Breast epithelium (tissue), 4 donors: ENCODE results near the gene TRANK1. TPM values are rescaled to one million over a fixed set of nuclear protein-coding genes. Genes with fewer than 3 reads are reported as not detected.

Experiments
- DNase-seq, 2 donors: peaks; one replicate each; pipeline ENCODE4 v3.0.0-alpha.2; 2019; ENCODE audit warnings: low spot score in 2 of 2
- H3K27ac ChIP-seq, 2 donors: fragments of 200-600 bp; sonication (generic) in 1 of 2; one replicate each; pipeline ENCODE4 v1.5.1; 2016 to 2019; ENCODE audit warnings: mild to moderate bottlenecking in 1 of 2
- H3K27me3 ChIP-seq, 2 donors: fragments of 200-600 bp; sonication (generic) in 1 of 2; one replicate each; pipeline versions ENCODE4 v1.5.1 to v1.6.0; 2017 to 2019; ENCODE audit warnings: control low read depth in 1 of 2, mild to moderate bottlenecking in 1 of 2
- H3K36me3 ChIP-seq: fragments of 200-600 bp; one replicate; pipeline ENCODE4 v1.5.1; 2019
- H3K4me1 ChIP-seq, 2 donors: fragments of 200-600 bp; sonication (generic); one replicate each; pipeline ENCODE4 v1.5.1; 2016 to 2019; ENCODE audit warnings: control low read depth in 1 of 2
- H3K4me3 ChIP-seq, 3 donors: fragments of 200-600 bp; sonication (generic); 1 replicate in 2 of 3; 2 replicates in 1 of 3; pipeline ENCODE4 v1.5.1; 2016 to 2019; ENCODE audit warnings: mild to moderate bottlenecking in 3 of 3, moderate library complexity in 2 of 3
- H3K9me3 ChIP-seq, 2 donors: fragments of 200-600 bp; sonication (generic) in 1 of 2; one replicate each; pipeline ENCODE4 v1.5.1; 2016 to 2019; ENCODE audit warnings: control low read depth in 1 of 2
- CTCF ChIP-seq, 3 donors: fragments of 450-650 bp; IDR thresholded peaks; one replicate each; pipeline ENCODE4 v1.5.1; 2016 to 2017; ENCODE audit warnings: antibody characterized with exemption in 3 of 3, mild to moderate bottlenecking in 3 of 3, moderate library complexity in 3 of 3
- POLR2A ChIP-seq: fragments of 450-650 bp; IDR thresholded peaks from one replicate; pipeline ENCODE4 v1.6.1; 2016; ENCODE audit warnings: antibody characterized with exemption, mild to moderate bottlenecking, moderate library complexity
- POLR2AphosphoS5 ChIP-seq, 3 donors: sonication (generic); formaldehyde crosslinking; IDR thresholded peaks; one replicate each; pipeline ENCODE4 v1.6.1; 2017; ENCODE audit warnings: antibody characterized with exemption in 3 of 3
- intact Hi-C: fragments of 100-400 bp; cut with DNase I; formaldehyde crosslinking; loops from one replicate; pipeline ENCODE4 v1.15.1; 2023; ENCODE audit warnings: low total_unique reads
- total RNA-seq, 3 donors: library from RNA; depleted of rRNA; stranded (reverse); fragments of >200 nt; gene quantifications; one replicate each; pipeline ENCODE4 v1.1.0, GENCODE V29; 2016

TRANK1 gene
- total RNA-seq, 3 donors from 2014 or later, result 13.6 to 16.6 (median 13.8) TPM

- no peak overlapping the region for H3K4me3 ChIP-seq
- no peak for DNase-seq
- H3K4me1 ChIP-seq, result no peaks in the 10 kb centered on the region
- no peak overlapping the region for H3K27ac ChIP-seq
- intact Hi-C loops, result no loop called here
- H3K27me3 ChIP-seq, result no peaks in the 10 kb centered on the region
- TF ChIP-seq CTCF (IDR thresholded peaks at IDR 0.05) (no peak), POLR2AphosphoS5 (IDR thresholded peaks at IDR 0.05) (no peak), POLR2A (no peak)
- no peaks in the 10 kb centered on the region for H3K36me3 ChIP-seq
- H3K9me3 ChIP-seq, result no peaks in the 10 kb centered on the region
These were observed 19.9 kb downstream of the TRANK1 start for GRCh38 chr3:36924744-36925521.

GRCh38 chr3:36923981-36924743 lies 20.7 kb downstream of the TRANK1 start:
- H3K4me3 ChIP-seq, result no peak overlapping the region
- no peak for DNase-seq
- TF ChIP-seq POLR2A, result no peak
- no peaks in the 10 kb centered on the region for H3K27me3 ChIP-seq
- H3K4me1 ChIP-seq, result no peaks in the 10 kb centered on the region
- no peak overlapping the region for H3K27ac ChIP-seq
- intact Hi-C loops, result no loop called here
- no peaks in the 10 kb centered on the region for H3K36me3 ChIP-seq
- H3K9me3 ChIP-seq, result no peaks in the 10 kb centered on the region

- Histone ChIP-seq H3K27ac (no peak overlapping the region), H3K36me3 (no peaks in the 10 kb centered on the region), H3K4me3 (no peak overlapping the region), H3K4me1 (no peaks in the 10 kb centered on the region), H3K27me3 (no peaks in the 10 kb centered on the region), H3K9me3 (no peaks in the 10 kb centered on the region)
- TF ChIP-seq POLR2AphosphoS5 (IDR thresholded peaks at IDR 0.05) (no peak), CTCF (IDR thresholded peaks at IDR 0.05) (no peak)
- DNase-seq, result no peak
- intact Hi-C loops, result no loop called here
These were observed 21.3 kb downstream of the TRANK1 start for GRCh38 chr3:36923523-36923943.

GRCh38 chr3:36920884-36921567 lies 23.8 kb downstream of the TRANK1 start:
- DNase-seq, result no peak
- no peak overlapping the region for H3K4me3 ChIP-seq
- TF ChIP-seq CTCF (IDR thresholded peaks at IDR 0.05) (no peak), POLR2AphosphoS5 (IDR thresholded peaks at IDR 0.05) (no peak), POLR2A (no peak)
- intact Hi-C loops, result no loop called here
- H3K9me3 ChIP-seq, result no peaks in the 10 kb centered on the region
- no peaks in the 10 kb centered on the region for H3K36me3 ChIP-seq
- H3K27me3 ChIP-seq, result no peaks in the 10 kb centered on the region
- H3K4me1 ChIP-seq, result no peaks in the 10 kb centered on the region
- no peak overlapping the region for H3K27ac ChIP-seq

GRCh38 chr3:36919439-36920160 lies 25.3 kb downstream of the TRANK1 start:
- no peak for TF ChIP-seq POLR2A
- TF ChIP-seq POLR2AphosphoS5 (IDR thresholded peaks at IDR 0.05), result no peak
- no peak for TF ChIP-seq CTCF (IDR thresholded peaks at IDR 0.05)
- Histone ChIP-seq H3K27me3 (no peaks in the 10 kb centered on the region), H3K4me3 (no peak overlapping the region), H3K4me1 (no peaks in the 10 kb centered on the region), H3K36me3 (no peaks in the 10 kb centered on the region), H3K9me3 (no peaks in the 10 kb centered on the region), H3K27ac (no peak overlapping the region)
- DNase-seq, result no peak
- intact Hi-C loops, result no loop called here
